Measurements from ENCODE around the gene AGBL1.
A peak's percentile ranks its signal among the peaks of the same experiment; 100 is the strongest.

AGBL1 gene

GRCh38 chr15:86620641-86621349 is 541.1 kb downstream of the AGBL1 start:
- FAIRE-seq (no peak), DNase-seq (ENCODE audit: insufficient read length, low spot score) (no peak)
- no peak for TF ChIP-seq CTCF (IDR thresholded peaks at IDR 0.05; ENCODE audit: insufficient read depth, missing control alignments)

GRCh38 chr15:86623236-86623635 is 543.6 kb downstream of the AGBL1 start:
- FAIRE-seq (no peak), DNase-seq (ENCODE audit: insufficient read length, low spot score) (no peak)
- no peak for TF ChIP-seq CTCF (IDR thresholded peaks at IDR 0.05; ENCODE audit: insufficient read depth, missing control alignments)

GRCh38 chr15:86624261-86625036 is 544.8 kb downstream of the AGBL1 start:
- FAIRE-seq: no peak
- TF ChIP-seq CTCF (IDR thresholded peaks at IDR 0.05; ENCODE audit: insufficient read depth, missing control alignments): peak; percentile 41

GRCh38 chr15:86629409-86630356 is 550.0 kb downstream of the AGBL1 start:
- DNase-seq (ENCODE audit: insufficient read length, low spot score) (no peak), FAIRE-seq (no peak)
- TF ChIP-seq CTCF (IDR thresholded peaks at IDR 0.05; ENCODE audit: insufficient read depth, missing control alignments): no peak

More at GRCh38 chr15:86624261-86625036, 544.8 kb downstream of the AGBL1 start:
- DNase-seq (ENCODE audit: insufficient read length, low spot score): no peak

- DNase-seq (ENCODE audit: insufficient read length, low spot score) (no peak), FAIRE-seq (no peak)
- no peak for TF ChIP-seq CTCF (IDR thresholded peaks at IDR 0.05; ENCODE audit: insufficient read depth, missing control alignments)
These were observed 551.3 kb downstream of the AGBL1 start for GRCh38 chr15:86630946-86631345.

- FAIRE-seq: no peak
- no peak for TF ChIP-seq CTCF (IDR thresholded peaks at IDR 0.05; ENCODE audit: insufficient read depth, missing control alignments)
- no peak for DNase-seq (ENCODE audit: insufficient read length, low spot score)
These were observed 554.5 kb downstream of the AGBL1 start for GRCh38 chr15:86634146-86634545.
